NOMO-1 (cell line): ENCODE results near the gene ATG16L2.

Experiments
- DNase-seq, 2 experiments: peaks; one replicate each; lab custom pipeline; 2025; ENCODE audit not compliant: unreplicated experiment in 2 of 2; lab: John Stamatoyannopoulos, UW

The ATG16L2 gene

GRCh38 chr11:72875736-72876135 lies 61.5 kb downstream of the ATG16L2 start:
- no peak for DNase-seq

GRCh38 chr11:72876147-72876546 lies 61.9 kb downstream of the ATG16L2 start:
- DNase-seq = no peak
